ENCODE measurements around the gene NKX6-1.

GRCh38 chr4:84494531-84494930, 4.6 kb downstream of the NKX6-1 start:
- TF ChIP-seq CTCF (IDR thresholded peaks at IDR 0.05) (no peak), POLR2A (IDR thresholded peaks at IDR 0.05) (no peak), POLR2AphosphoS5 (IDR thresholded peaks at IDR 0.05) (no peak)
